HG02938 (cell line): ENCODE measurements around the gene CPAMD8.

ENCODE experiments used
- ATAC-seq: cut with Tn5 transposase; IDR thresholded peaks from one replicate; pipeline ENCODE4 v1.9.1; 2021; ENCODE audit warnings: mild to moderate bottlenecking, moderate library complexity; ENCODE audit not compliant: unreplicated experiment

CPAMD8 gene

DNA sequence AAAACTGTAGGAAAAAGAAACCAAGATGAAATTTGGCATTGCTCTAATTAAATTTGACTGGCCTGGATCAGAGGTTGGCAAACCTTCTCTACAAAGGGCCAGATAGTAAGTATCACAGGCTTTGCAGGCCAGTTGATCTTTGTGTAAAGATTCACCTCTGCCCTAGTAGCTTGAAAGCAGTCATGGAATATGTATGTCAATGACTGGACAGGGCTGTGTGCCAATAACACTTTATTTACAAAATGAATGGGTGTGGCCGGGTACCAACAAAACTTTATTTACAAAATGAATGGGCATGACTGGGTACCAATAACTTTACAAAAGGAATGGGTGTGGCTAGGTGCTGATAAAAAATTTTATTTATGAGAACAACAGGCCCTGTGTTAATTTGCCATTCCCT, 177.4 kb downstream of the CPAMD8 start:
- ATAC-seq = no peak

DNA sequence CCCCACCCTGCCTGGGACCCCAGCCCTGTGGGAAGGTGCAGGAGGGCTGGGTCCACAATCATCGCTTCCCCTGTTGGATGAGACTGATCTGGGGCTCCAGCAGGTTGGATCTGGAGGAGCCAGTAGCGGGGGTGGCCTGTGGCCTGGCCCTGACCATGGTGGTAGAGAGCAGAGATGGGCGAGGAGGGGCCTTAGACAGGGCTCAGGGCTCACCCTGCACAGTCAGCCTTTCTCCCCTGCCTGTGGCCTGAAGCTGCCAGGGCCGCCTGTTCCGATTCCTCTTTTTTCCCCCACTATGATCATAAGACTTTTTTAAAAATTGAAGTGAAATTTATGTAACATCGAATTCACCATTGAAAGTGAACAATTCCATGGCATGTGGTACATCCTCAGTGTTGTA, 179.2 kb downstream of the CPAMD8 start:
- ATAC-seq = no peak

DNA sequence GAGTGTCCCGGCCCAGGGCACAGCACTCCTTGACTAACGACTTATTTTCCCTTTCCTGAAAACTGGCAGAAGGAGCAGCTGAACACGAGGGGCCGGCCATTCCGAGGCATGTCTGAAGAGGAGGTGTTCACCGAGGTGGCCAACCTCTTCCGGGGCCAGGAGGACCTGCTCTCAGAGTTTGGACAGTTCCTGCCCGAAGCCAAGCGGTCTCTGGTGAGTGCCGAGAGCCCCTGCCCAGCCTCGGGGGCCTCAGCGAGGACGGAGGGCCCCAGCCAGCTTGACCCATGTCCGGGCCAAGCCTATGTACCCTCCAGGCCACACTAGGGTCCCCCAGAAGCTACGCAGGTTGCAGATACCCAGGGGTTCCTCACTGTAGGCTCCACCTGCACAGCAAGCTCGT, 179.7 kb downstream of the CPAMD8 start:
- ATAC-seq = no peak
